ENCODE measurements around the gene GAGE12J. TPM values are rescaled to one million over a fixed set of nuclear protein-coding genes. Genes with fewer than 3 reads are reported as not detected.

The GAGE12J gene
- total and polyA plus RNA-seq, 4 experiments from 2014 or later: not detected

Other genes with a start within 250 kb of the GAGE12J start
- gene PRAF2, start 248.0 kb upstream of the GAGE12J start, total RNA-seq: 10 to 100 TPM; 25.4 to 28.9 TPM
- gene PRAF2, start 248.0 kb upstream of the GAGE12J start, polyA plus RNA-seq: 10 to 100 TPM; 29.3 to 60.1 TPM
- 100 to 1,000 TPM; 102 to 126 TPM for gene WDR45, start 242.2 kb upstream of the GAGE12J start, total RNA-seq
- gene WDR45, start 242.2 kb upstream of the GAGE12J start, polyA plus RNA-seq: 10 to 100 TPM; 43.2 to 57.3 TPM
- 10 to 100 TPM; 20.0 to 20.7 TPM for gene GPKOW, start 198.3 kb upstream of the GAGE12J start, total RNA-seq
- gene GPKOW, start 198.3 kb upstream of the GAGE12J start, polyA plus RNA-seq: 10 to 100 TPM; 23.6 to 37.2 TPM
- 1 to 10 TPM; 1.6 to 2.2 TPM for gene MAGIX, start 159.3 kb upstream of the GAGE12J start, total RNA-seq
- under 1 TPM; 0.21 to 0.94 TPM for gene MAGIX, start 159.3 kb upstream of the GAGE12J start, polyA plus RNA-seq
- 100 to 1,000 TPM; 132 to 146 TPM for gene PLP2, start 150.1 kb upstream of the GAGE12J start, total RNA-seq
- gene PLP2, start 150.1 kb upstream of the GAGE12J start, polyA plus RNA-seq: 100 to 1,000 TPM; 228 to 334 TPM
- 10 to 100 TPM; 12.0 to 12.3 TPM for gene PRICKLE3, start 135.7 kb upstream of the GAGE12J start, total RNA-seq
- 1 to 10 TPM in 1 of 2 donors, under 1 TPM in 1; 0.73 to 4.5 TPM for gene PRICKLE3, start 135.7 kb upstream of the GAGE12J start, polyA plus RNA-seq
- gene SYP, start 121.8 kb upstream of the GAGE12J start, total RNA-seq: under 1 TPM; 0.50 to 0.73 TPM
- gene SYP, start 121.8 kb upstream of the GAGE12J start, polyA plus RNA-seq: under 1 TPM in 1 of 2 donors, not detected in 1; 0.32 TPM
- 1 to 10 TPM; 1.2 to 1.3 TPM for gene CACNA1F, start 88.7 kb upstream of the GAGE12J start, total RNA-seq
- under 1 TPM in 1 of 2 donors, not detected in 1; 0.03 TPM for gene CACNA1F, start 88.7 kb upstream of the GAGE12J start, polyA plus RNA-seq
- gene CCDC22, start 86.6 kb upstream of the GAGE12J start, total RNA-seq: 10 to 100 TPM; 27.1 to 27.7 TPM
- 10 to 100 TPM; 22.6 to 33.1 TPM for gene CCDC22, start 86.6 kb upstream of the GAGE12J start, polyA plus RNA-seq
- 1 to 10 TPM; 3.5 to 4.3 TPM for gene FOXP3, start 57.3 kb upstream of the GAGE12J start, total RNA-seq
- gene FOXP3, start 57.3 kb upstream of the GAGE12J start, polyA plus RNA-seq: 1 to 10 TPM in 1 of 2 donors, under 1 TPM in 1; 1.00 to 2.2 TPM
- gene PPP1R3F, start 52.2 kb upstream of the GAGE12J start, total RNA-seq: 10 to 100 TPM; 17.4 to 17.7 TPM
- gene PPP1R3F, start 52.2 kb upstream of the GAGE12J start, polyA plus RNA-seq: 10 to 100 TPM in 1 of 2 donors, 1 to 10 TPM in 1; 4.8 to 10.7 TPM
- not detected for gene GAGE10, start 18.4 kb upstream of the GAGE12J start, total RNA-seq
- gene GAGE10, start 18.4 kb upstream of the GAGE12J start, polyA plus RNA-seq: not detected
- gene GAGE13, start 9.5 kb downstream of the GAGE12J start, total RNA-seq: not detected
- gene GAGE13, start 9.5 kb downstream of the GAGE12J start, polyA plus RNA-seq: not detected
- not detected for gene GAGE12C, start 210.1 kb downstream of the GAGE12J start, total RNA-seq
- not detected for gene GAGE12C, start 210.1 kb downstream of the GAGE12J start, polyA plus RNA-seq
- not detected for gene GAGE12D, start 219.7 kb downstream of the GAGE12J start, total RNA-seq
- not detected for gene GAGE12D, start 219.7 kb downstream of the GAGE12J start, polyA plus RNA-seq
- not detected for gene GAGE12E, start 229.3 kb downstream of the GAGE12J start, total RNA-seq
- not detected for gene GAGE12E, start 229.3 kb downstream of the GAGE12J start, polyA plus RNA-seq
- not detected for gene GAGE12F, start 238.8 kb downstream of the GAGE12J start, total RNA-seq
- not detected for gene GAGE12F, start 238.8 kb downstream of the GAGE12J start, polyA plus RNA-seq
- not detected for gene GAGE12G, start 248.4 kb downstream of the GAGE12J start, total RNA-seq
- gene GAGE12G, start 248.4 kb downstream of the GAGE12J start, polyA plus RNA-seq: not detected

Data from CD4-positive, alpha-beta memory T cell (primary cell).